IPS-NIHi11 (cell line): ENCODE data around the gene PKN2.
A peak's percentile ranks its signal among the peaks of the same experiment; 100 is the strongest.
"Not testable (repeated sequence)": the region's sequence is repeated elsewhere in the genome, so short reads cannot be mapped to it uniquely, and the experiment has no call there.

Experiments
- DNase-seq: peaks from one replicate; pipeline ENCODE4 v3.0.0; 2012; ENCODE audit warnings: mixed read lengths, low spot score

Gene PKN2

DNA sequence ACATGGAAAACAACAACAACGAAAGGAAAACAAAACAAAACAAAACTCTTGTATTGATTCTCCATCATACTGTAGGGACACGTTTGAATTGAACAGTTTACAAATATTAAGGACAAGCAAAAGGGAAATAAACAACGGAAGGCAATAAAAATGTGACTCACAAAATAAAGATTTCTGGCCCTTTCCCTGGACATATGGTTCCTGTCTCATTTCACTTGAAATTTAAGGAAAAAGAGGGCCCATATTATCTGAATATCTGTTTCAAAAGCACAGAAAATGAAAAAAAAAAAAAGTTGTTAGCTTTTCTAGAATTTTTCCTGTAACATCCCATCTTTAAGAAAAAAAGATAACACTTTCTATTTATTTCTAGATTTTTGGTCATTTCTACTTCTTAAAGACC lies 3.6 kb upstream of the PKN2 start:
- DNase-seq, result no peak

DNA sequence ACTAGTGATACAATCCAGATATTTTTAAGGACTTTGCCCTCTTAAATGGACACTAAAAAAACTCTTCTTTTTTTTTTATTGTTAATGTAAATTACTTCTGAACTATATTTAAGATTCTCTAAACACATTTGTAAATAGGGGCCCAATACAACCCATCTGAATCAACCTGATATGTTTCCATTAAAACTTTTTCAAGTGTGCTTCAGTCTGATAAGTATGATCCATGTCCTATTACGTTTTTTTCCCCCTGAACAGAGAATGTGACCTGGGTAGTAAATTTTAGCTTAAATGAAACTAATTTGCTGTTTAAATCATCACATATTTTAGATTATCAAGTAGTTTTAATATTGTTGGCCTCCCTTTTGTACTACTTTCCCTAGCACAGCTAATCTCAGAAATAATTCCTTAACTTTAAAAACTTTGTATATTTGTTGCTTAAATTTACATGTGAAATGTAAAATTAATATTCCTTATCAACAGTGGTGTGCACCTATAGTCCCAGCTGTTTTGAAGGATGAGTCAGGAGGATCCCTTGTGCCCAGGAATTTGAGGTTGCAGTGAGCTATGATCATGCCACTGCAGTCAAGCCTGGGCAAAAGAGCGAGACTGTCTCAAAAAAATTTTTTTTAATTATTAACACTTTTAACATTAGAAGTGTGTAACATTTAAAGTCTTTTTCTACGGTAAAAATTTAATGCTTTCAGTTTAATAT lies 3.0 kb upstream of the PKN2 start:
- no peak for DNase-seq

- DNase-seq, result peak; percentile 82
Observed at GRCh38 chr1:88684482-88685258, 597 bp downstream of the PKN2 start.

DNA sequence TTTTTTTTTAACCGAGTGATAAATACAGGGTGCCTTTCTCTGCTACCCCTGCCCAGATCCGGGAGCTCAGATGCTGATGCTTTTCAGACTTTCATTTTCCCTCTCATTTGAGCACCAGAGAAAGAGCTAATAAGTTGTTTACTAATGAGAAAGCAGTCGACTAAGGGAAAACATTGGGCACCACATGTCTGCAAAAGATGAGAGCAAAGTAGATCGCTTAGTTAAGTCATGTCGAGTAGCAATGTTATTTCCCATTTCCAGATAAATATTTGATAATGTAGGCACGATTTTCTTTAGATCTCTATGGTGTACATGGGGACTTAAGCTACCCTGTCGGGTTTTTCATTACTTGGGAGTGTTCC lies 1.2 kb downstream of the PKN2 start:
- no peak for DNase-seq

DNA sequence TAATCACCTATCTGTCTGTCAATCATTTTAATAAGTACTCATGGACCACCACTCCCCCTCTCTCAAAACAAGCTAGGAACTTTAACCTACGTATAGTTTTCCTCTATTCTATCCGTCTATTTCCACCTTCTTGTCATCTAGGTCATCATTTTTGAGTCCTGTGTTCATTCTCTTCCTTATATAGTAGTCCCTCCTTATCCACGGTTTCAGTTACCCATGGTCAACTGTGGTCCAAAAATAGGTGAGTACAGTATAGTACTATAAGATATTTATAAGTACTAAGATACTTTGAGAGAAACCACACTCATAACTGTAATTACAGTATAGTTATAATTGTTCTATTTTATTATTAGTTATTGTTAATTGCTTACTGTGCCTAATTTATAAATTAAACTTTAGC lies 7.5 kb downstream of the PKN2 start:
- DNase-seq, result no peak

DNA sequence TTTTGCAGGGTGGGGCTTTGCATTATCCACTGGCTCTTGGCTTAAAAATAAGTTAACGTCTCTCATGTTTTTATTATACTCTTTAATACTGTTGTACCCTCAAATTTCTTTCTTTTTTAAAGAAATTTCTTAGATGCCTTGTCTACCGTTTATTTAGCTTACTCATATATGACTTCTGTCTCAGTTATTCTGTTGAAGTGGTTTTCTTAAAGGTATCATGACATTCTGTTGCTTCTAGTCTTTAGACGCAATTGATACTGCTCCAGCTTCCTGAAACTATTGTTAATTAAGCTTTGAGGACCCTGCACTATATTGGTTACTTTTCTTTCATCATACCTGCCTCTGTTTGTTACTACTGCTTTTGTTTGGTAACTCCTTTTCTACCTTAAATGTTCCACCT lies 11.7 kb downstream of the PKN2 start:
- no peak for DNase-seq

DNA sequence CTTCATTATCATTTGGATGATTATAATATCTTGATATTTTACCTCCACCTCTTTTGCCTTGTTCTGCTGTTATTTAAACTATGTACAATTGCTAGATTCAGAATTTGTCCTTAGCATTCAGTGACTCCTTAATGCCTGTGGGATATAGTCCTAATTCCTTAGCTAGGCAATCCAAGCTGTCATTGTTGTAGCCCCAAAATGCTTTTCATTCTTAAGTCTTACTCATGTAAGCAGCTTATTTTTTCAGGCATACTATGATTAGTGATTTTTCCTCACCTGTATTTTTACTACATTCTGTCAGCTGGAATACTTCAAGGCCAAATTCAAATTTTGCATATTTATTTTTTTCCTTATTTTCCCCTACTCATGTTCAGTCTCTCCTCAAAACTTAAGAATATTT lies 13.4 kb downstream of the PKN2 start:
- DNase-seq, result no peak

DNA sequence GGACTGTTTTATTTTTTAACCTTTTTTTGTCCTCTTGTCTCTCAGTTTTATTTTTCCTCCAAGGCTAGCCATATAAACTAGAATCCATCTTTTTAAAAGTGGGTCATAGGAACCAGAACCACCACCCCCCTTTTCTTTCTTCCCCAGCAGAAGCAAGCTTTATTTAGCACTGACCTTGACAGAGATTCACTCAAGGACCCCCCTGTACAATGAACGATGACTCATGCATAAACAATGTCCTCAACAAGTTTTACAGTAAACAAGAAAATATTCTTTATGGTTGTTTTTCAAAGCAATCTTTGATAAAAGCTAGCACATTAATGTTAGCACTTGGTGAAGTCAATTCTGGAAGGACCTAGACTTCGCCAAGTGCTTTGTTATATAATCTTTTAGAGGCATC lies 14.1 kb downstream of the PKN2 start:
- peak; percentile 4 for DNase-seq

- DNase-seq, result no peak
Observed at GRCh38 chr1:88698764-88699163, 14.7 kb downstream of the PKN2 start.

DNA sequence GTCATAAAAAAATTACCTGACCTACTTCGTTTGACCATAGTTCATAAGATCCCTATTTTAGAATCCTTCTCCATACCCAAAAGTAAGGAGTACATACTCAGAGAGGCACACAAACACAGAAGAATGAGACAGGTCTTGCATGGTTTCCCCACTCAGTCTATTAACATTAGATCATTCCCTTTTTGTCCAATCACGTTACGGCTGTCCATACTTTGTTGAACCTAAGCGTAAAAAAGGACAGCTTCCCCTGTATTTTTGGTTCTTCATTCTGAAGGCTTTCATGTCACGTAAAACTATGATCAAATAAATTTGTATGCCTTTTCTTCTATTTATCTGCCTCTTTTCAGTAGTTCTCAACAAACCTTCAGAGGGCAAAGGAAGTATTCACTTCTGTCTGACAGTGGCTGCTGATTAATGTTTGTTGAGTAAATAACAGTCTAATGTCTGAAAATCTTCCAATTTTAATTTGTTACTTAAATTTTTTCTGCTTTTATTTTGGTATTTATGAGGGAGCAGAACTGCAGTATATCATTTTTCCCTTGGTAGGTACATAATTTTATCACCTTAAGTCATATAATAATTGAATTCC lies 16.4 kb downstream of the PKN2 start:
- DNase-seq, result no peak

GRCh38 chr1:88701275-88701674 lies 17.2 kb downstream of the PKN2 start:
- no peak for DNase-seq

- DNase-seq, result not testable (repeated sequence)
Observed at GRCh38 chr1:88701793-88702192, 17.7 kb downstream of the PKN2 start.

- DNase-seq, result no peak
Observed at GRCh38 chr1:88708011-88708410, 23.9 kb downstream of the PKN2 start.

DNA sequence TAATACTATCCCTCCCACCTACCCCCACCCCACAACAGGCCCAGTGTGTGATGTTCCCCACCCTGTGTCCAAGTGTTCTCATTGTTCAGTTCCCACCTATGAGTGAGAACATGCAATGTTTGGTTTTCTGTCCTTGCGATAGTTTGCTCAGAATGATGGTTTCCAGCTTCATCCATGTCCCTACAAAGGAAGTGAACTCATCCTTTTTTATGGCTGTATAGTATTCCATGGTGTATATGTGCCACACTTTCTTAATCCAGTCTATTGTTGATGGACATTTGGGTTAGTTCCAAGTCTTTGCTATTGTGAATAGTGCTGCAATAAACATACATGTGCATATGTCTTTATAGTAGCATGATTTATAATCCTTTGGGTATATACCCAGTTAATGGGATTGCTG lies 28.8 kb downstream of the PKN2 start:
- not testable (repeated sequence) for DNase-seq

GRCh38 chr1:88716571-88716970 lies 32.5 kb downstream of the PKN2 start:
- not testable (repeated sequence) for DNase-seq

DNA sequence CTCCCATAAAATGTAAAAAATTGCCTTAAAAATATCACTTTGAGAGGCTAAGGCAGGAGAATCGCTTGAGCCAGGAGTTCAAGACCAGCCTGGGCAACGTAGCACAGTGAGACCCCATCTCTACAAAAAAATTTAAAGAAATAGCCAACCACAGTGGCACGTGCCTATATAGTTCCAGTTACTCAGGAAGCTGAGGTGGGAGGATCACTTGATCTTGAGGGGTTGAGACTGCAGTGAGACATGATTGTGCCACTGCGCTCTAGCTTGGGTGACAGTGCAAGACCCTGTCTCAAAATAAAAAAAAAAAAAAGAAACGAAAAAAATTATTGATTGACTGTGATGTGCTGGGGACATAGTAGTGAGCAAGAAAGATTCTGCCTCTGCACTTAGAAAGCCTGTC lies 38.4 kb downstream of the PKN2 start:
- no peak for DNase-seq

DNA sequence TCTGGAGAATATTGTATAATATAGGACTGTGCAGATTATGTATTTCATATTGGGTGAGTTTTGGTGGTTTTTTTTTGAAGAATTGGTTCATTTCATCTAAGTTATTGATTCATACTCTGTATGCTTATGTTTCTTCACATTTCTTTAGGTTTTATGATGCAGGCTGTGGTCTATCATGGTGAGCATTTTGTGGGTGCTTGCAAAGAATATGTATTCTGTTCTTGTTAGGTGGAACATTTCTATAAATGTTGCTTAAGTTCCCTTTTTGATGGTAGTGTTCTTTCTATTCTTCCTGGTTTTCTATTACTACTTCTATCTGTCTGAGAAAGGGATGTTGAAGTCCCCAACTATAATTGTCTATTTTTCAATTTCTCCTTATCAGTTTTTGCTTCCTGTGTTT lies 42.6 kb downstream of the PKN2 start:
- no peak for DNase-seq

DNA sequence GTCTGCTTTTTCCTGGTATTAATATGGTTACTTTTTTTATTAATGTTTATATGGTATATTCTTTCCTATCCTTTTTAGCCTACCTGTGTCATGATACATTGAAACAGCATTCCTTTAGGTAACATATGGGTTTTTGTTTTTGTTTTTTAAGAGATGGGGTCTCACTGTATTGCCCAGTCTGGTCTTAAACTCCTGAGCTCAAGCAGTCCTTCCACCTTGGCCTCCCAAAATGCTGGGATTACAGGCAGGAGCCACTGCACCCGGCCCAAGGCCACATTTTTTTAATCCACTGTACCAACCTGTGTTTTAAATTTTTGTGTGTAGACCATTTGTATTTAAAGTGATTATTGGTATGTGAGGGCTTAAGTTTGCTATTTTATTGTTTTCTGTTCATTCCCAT lies 43.1 kb downstream of the PKN2 start:
- no peak for DNase-seq

- no peak for DNase-seq
Observed at GRCh38 chr1:88729297-88729696, 45.2 kb downstream of the PKN2 start.

GRCh38 chr1:88730132-88730675 lies 46.1 kb downstream of the PKN2 start:
- DNase-seq, result no peak

GRCh38 chr1:88730995-88731394 lies 46.9 kb downstream of the PKN2 start:
- DNase-seq, result no peak

- DNase-seq, result no peak
Observed at GRCh38 chr1:88731475-88732269, 47.6 kb downstream of the PKN2 start.
